Ovary (tissue), 3 donors: ENCODE measurements around the gene H6PD.

Experiments used
- CTCF ChIP-seq, 3 donors: fragments of 450-650 bp in 2 of 3; fragments of 200-600 bp in 1 of 3; IDR thresholded peaks; one replicate each; pipeline versions ENCODE4 v1.5.1 to v1.8.0; 2016 to 2022; ENCODE audit warnings: antibody characterized with exemption in 3 of 3, mild to moderate bottlenecking in 1 of 3
- POLR2A ChIP-seq: fragments of 450-650 bp; IDR thresholded peaks from one replicate; pipeline ENCODE4 v1.6.1; 2017; ENCODE audit warnings: antibody characterized with exemption, mild to moderate bottlenecking, moderate library complexity
- donor health status: DM: no; HTN: no; CAD: no.

GRCh38 chr1:9292361-9293240, 58.0 kb downstream of the H6PD start, which contains the start of gene SPSB1:
- TF ChIP-seq CTCF (IDR thresholded peaks at IDR 0.05), result no peak
- TF ChIP-seq POLR2A, result peak; percentile 74
